Lung (tissue), 12 donors: ENCODE data around the gene CARNS1. TPM values are rescaled to one million over a fixed set of nuclear protein-coding genes. Genes with fewer than 3 reads are reported as not detected.

ENCODE experiments used
- ATAC-seq: fragments of 200-7000 bp; cut with Tn5 transposase; one replicate; pipeline ENCODE4 v1.9.1; 2020; ENCODE audit warnings: moderate number of reproducible peaks; ENCODE audit not compliant: insufficient read depth, low FRiP score
- DNase-seq, 3 donors: peaks; one replicate each; pipeline ENCODE4 v3.0.0-alpha.2; 2013 to 2017
- H3K27ac ChIP-seq, 2 donors: one replicate each; pipeline ENCODE4 v1.5.1; 2013; ENCODE audit warnings: mild to moderate bottlenecking in 2 of 2, moderate library complexity in 2 of 2, control low read depth in 1 of 2, inconsistent platforms in 1 of 2, low read depth in 1 of 2, low read length in 1 of 2
- H3K27me3 ChIP-seq, 3 donors: one replicate each; pipeline ENCODE4 v1.5.1; 2013; ENCODE audit warnings: low read length in 2 of 3; ENCODE audit not compliant: control insufficient read depth in 3 of 3, insufficient read depth in 3 of 3
- H3K36me3 ChIP-seq, 4 donors: one replicate each; pipeline ENCODE4 v1.5.1; 2013; ENCODE audit warnings: low read length in 4 of 4, mild to moderate bottlenecking in 1 of 4, moderate library complexity in 1 of 4; ENCODE audit not compliant: control insufficient read depth in 4 of 4, insufficient read depth in 4 of 4
- H3K4me1 ChIP-seq, 5 donors: one replicate each; pipeline ENCODE4 v1.5.1; 2013; ENCODE audit warnings: low read length in 5 of 5, mild to moderate bottlenecking in 2 of 5, moderate library complexity in 1 of 5; ENCODE audit not compliant: control insufficient read depth in 5 of 5, insufficient read depth in 5 of 5
- H3K4me3 ChIP-seq: one replicate; pipeline ENCODE4 v1.5.1; 2013; ENCODE audit warnings: mild to moderate bottlenecking, control low read depth, moderate library complexity
- H3K9ac ChIP-seq, 2 donors: one replicate each; pipeline ENCODE4 v1.5.1; 2013; ENCODE audit warnings: low read length in 2 of 2, control low read depth in 1 of 2; ENCODE audit not compliant: insufficient read depth in 1 of 2
- H3K9me3 ChIP-seq, 4 donors: one replicate each; pipeline ENCODE4 v1.5.1; 2013; ENCODE audit warnings: low read length in 3 of 4, mild to moderate bottlenecking in 1 of 4, moderate library complexity in 1 of 4; ENCODE audit not compliant: control insufficient read depth in 4 of 4, insufficient read depth in 3 of 4
- WGBS, 2 donors: extraction: QIAGEN DNeasy Blood & Tissue Kit; methylation state at CpG; one replicate each; pipeline ENCODE4 v1.1.7; 2013; 5-methylcytosine and 5-hydroxymethylcytosine counted together
- polyA plus RNA-seq, 2 donors: library from polyadenylated mRNA; stranded (reverse); fragments of 200-250 nt; gene quantifications; one replicate each; pipeline ENCODE4 v1.2.1, GENCODE V29; 2013
- total RNA-seq, 2 donors: library from RNA; depleted of rRNA in 1 of 2; stranded (reverse); fragments of >200 nt in 1 of 2; gene quantifications; one replicate each; pipeline ENCODE4 v1.2.1, GENCODE V29; 2014 to 2021
- TF ChIP-seq, protein P1 (sequence below): IDR thresholded peaks from 2 replicates; pipeline ENCODE4 v1.5.1; 2012; ENCODE audit warnings: mild to moderate bottlenecking; ENCODE audit errors: control extremely low read depth, extremely low read depth
- donor health status: control.
- donor health status: control.
- donor health status: Bipolar disorder and iron deficiency.
- donor health status: healthy.
- donor health status: DM: yes; HTN: yes; CAD: no.

CARNS1 gene
- total and polyA plus RNA-seq, 4 donors, result 0.15 to 1.7 (median 1.4) TPM

DNA sequence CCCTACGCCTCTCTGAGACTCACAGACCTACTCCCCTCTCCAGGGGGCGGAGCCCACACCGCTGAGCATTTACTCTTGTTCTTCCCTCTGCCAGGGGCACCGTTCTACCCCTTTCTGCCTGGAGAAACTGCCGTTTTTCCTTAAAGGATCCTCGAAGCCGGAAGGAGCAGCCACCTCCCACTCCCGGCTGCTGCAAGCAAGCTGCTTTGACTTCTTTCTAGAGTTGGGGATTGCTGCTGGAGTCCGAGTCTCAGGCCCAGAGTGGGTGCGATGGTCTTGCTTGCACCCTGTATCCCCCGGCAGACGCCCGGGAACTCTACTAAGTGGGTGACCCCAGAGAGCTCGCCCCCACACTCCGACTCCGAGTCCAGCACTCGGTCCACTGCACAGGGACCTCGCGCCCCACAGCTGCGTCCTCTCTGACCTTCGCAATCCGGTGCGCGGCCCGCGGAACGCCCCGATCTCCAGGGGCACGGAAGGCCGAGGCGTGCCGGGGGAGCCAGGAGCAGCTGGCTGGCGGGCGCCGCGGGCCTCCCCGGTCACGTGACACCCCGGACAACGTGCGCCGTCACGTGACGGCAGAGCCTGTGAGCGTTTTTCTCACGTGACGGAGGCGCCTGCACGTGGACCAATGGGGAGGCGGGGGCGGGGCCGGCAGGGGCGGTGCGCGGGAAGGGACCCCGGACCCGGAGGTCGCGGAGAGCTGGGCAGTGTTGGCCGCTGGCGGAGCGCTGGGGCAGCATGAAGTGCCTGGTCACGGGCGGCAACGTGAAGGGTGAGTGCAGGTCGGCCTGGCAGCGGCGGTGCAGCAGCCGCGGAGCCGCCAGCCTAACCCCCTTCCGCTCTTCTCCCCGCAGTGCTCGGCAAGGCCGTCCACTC lies 23.9 kb upstream of the CARNS1 start, which contains the start of gene RAD9A:
RAD9A (plus strand) TSS at position 683 of the 879 bp plus-strand sequence; CDS start at position 742, 59 bp downstream.
- peak within 1 kb of the TSS; percentile 84 for H3K4me3 ChIP-seq
- ATAC-seq (peak; percentile 76), DNase-seq (peak; percentile 94 to 97 (median 96))
- TF ChIP-seq, protein P1, sequence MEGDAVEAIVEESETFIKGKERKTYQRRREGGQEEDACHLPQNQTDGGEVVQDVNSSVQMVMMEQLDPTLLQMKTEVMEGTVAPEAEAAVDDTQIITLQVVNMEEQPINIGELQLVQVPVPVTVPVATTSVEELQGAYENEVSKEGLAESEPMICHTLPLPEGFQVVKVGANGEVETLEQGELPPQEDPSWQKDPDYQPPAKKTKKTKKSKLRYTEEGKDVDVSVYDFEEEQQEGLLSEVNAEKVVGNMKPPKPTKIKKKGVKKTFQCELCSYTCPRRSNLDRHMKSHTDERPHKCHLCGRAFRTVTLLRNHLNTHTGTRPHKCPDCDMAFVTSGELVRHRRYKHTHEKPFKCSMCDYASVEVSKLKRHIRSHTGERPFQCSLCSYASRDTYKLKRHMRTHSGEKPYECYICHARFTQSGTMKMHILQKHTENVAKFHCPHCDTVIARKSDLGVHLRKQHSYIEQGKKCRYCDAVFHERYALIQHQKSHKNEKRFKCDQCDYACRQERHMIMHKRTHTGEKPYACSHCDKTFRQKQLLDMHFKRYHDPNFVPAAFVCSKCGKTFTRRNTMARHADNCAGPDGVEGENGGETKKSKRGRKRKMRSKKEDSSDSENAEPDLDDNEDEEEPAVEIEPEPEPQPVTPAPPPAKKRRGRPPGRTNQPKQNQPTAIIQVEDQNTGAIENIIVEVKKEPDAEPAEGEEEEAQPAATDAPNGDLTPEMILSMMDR, result no peak
- peak within 1 kb of the TSS; percentile 34 to 39 for H3K9ac ChIP-seq
- WGBS, 2 donors, result 0 to 1% methylated on average over 66 to 75 of the region's 75 CpGs
- H3K36me3 ChIP-seq, result peaks cover 0 to 17% (median 3%) of the 10 kb centered on the region in 4 donors
- H3K9me3 ChIP-seq, result no peaks in the 10 kb centered on the region
- peaks cover 0 to 14% (median 7%) of the 10 kb centered on the region in 5 donors for H3K4me1 ChIP-seq
- peaks cover 0 to 6% (median 0%) of the 10 kb centered on the region in 3 donors for H3K27me3 ChIP-seq
- peak within 1 kb of the TSS; percentile 86 to 92 for H3K27ac ChIP-seq

DNA sequence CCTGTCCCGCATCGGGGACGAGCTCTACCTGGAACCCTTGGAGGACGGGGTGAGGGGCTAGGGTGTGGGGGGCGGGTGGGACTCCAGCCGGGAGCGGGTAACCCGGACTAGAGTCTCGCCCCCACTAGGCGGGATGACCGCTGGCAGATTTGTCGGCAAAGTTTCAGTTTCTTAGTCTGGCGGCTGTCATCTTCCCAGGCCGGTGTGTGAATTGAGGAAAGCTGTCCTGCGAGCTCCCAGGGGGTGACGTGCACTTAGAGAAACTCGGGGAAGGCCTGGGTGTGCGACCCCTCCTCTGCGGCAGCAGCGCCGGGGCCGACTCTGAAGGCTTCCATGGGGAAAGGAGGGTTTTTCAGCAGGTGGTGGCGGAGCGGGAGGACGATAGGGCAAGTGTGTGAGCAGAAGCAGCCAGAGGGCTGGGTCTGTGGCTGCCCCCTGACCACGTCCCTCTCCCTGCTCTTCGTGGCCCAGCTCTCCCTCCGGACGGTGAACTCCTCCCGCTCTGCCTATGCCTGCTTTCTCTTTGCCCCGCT lies 23.2 kb upstream of the CARNS1 start:
- Histone ChIP-seq H3K4me1 (peaks cover 0 to 14% (median 7%) of the 10 kb centered on the region in 5 donors), H3K27ac (peak overlapping the region; percentile 47 to 78), H3K4me3 (peak overlapping the region; percentile 84), H3K9ac (no peak overlapping the region), H3K9me3 (no peaks in the 10 kb centered on the region), H3K36me3 (peaks cover 0 to 18% (median 3%) of the 10 kb centered on the region in 4 donors), H3K27me3 (peaks cover 0 to under 1% (median 0%) of the 10 kb centered on the region in 3 donors)
- no peak for DNase-seq
- ATAC-seq, result no peak
- 8 to 10% methylated on average over 28 to 31 of the region's 31 CpGs for WGBS, 2 donors
- TF ChIP-seq, protein P1, result no peak

DNA sequence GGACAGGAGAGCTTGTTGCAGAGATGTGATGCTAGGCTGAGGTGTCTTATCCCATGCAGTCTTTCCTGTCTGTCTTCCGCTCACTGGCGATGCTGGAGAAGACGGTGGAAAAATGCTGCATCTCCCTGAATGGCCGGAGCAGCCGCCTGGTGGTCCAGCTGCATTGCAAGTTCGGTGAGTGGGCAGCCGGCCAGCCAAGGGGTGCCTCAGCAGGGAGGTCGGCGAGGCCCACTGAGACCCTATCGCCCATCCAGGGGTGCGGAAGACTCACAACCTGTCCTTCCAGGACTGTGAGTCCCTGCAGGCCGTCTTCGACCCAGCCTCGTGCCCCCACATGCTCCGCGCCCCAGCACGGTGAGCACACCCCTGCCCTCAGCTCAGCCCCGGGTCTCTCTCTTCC lies 22.0 kb upstream of the CARNS1 start:
- H3K27me3 ChIP-seq, result no peaks in the 10 kb centered on the region
- H3K4me1 ChIP-seq, result peaks cover 0 to 20% (median 7%) of the 10 kb centered on the region in 5 donors
- ATAC-seq (no peak), DNase-seq (no peak)
- TF ChIP-seq, protein P1, result no peak
- 93 to 94% methylated on average over 18 of the region's 18 CpGs for WGBS, 2 donors
- no peak overlapping the region for H3K4me3 ChIP-seq
- H3K9me3 ChIP-seq, result no peaks in the 10 kb centered on the region
- no peak overlapping the region for H3K27ac ChIP-seq
- H3K36me3 ChIP-seq, result peaks cover 0 to 29% (median 11%) of the 10 kb centered on the region in 4 donors
- H3K9ac ChIP-seq, result no peak overlapping the region
